ENCODE measurements around the gene COL19A1. TPM values are rescaled to one million over a fixed set of nuclear protein-coding genes. Genes with fewer than 3 reads are reported as not detected.

COL19A1 gene
- total and polyA plus RNA-seq, 2 of the 13 experiments (the other 11 are each of a cell fraction or from before 2014, with no cell fraction given) = not detected

DNA sequence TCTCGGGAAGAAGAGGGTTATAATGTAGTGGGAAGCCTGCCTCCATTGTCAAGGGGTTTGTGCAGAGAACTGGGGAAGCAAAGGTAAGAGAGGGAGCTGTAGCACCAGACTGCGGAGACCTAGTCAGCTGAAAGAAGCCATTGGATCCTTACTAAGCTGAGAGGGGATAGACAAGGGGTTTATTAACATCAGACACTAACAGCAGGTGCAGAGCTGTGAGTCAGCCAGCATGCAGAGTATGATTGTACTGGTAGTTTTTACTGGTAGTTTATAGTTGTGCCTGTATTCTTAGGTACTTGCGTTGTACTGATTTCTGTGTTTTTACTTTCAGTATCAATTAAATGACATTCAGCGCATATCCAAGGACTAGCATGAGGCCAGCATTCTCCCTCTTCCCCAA is 17.8 kb upstream of the COL19A1 start:
- ATAC-seq (no peak), FAIRE-seq (no peak), DNase-seq (ENCODE audit: low spot score) (no peak)
- in situ Hi-C loops (cut with HindIII; ENCODE audit: extremely low pct_ligation_motif_present, low pct_unique_long_range_greater_than_20kb) (no loop called here), intact Hi-C loops (cut with micrococcal nuclease; ENCODE audit: unreplicated experiment) (no loop called here)
- Histone ChIP-seq H3K9me3 (ENCODE audit: low read length) (no peaks in the 10 kb centered on the region), H3K27ac (ENCODE audit: extremely low read length, insufficient read depth, low read length) (no peak overlapping the region), H3K4me3 (replicated peaks in 1 of 3; ENCODE audit: insufficient read depth in 1 of 3, low read depth in 2 of 3, low read length in 3 of 3) (no peak overlapping the region), H2AFZ (ENCODE audit: low read length) (no peak overlapping the region), H4K20me1 (ENCODE audit: insufficient read depth, low read length) (no peaks in the 10 kb centered on the region), H3K36me3 (replicated peaks in 1 of 2; ENCODE audit: control insufficient read depth in 1 of 2, insufficient read depth in 2 of 2, low read length in 2 of 2) (no peaks in the 10 kb centered on the region), H3K79me2 (ENCODE audit: insufficient read depth, low read length) (no peaks in the 10 kb centered on the region), H3K4me2 (ENCODE audit: low read depth, low read length) (no peak overlapping the region), H3K27me3 (ENCODE audit: control insufficient read depth in 1 of 2, insufficient read depth in 2 of 2, low read length in 2 of 2) (no peaks in the 10 kb centered on the region), H3K4me1 (ENCODE audit: insufficient read depth, low read length) (no peaks in the 10 kb centered on the region), H3K9ac (ENCODE audit: insufficient read depth, low read depth, low read length) (no peak overlapping the region)
- ChIA-PET CTCF (ENCODE audit: low intra/inter-chr PET ratio, low total read pairs) (no interaction called here), POLR2A (no interaction called here)
- BruUV-seq (replicated peaks) = no TSS peak
- WGBS (ENCODE audit: low lambda C conversion rate) = 60% methylated on average over 4 of the region's 4 CpGs
- TF ChIP-seq AKAP8 (CRISPR knock-in tag; IDR thresholded peaks at IDR 0.05) (no peak), ZNF616 (CRISPR knock-in tag; IDR thresholded peaks at IDR 0.05; ENCODE audit: low read depth) (no peak), ZNF333 (CRISPR knock-in tag; IDR thresholded peaks at IDR 0.05; ENCODE audit: borderline replicate concordance) (no peak), GATAD2A (CRISPR knock-in tag; IDR thresholded peaks at IDR 0.05) (no peak), FOSL1 (CRISPR knock-in tag; IDR thresholded peaks at IDR 0.05; ENCODE audit: borderline replicate concordance) (no peak), SP1 (IDR thresholded peaks at IDR 0.05) (no peak), SP1 (CRISPR knock-in tag; IDR thresholded peaks at IDR 0.05) (no peak), NCOR1 (IDR thresholded peaks at IDR 0.05; ENCODE audit: borderline replicate concordance, low read length) (no peak), ZNF326 (CRISPR knock-in tag; IDR thresholded peaks at IDR 0.05; ENCODE audit: borderline replicate concordance) (no peak), MEIS2 (CRISPR knock-in tag; IDR thresholded peaks at IDR 0.05) (no peak), RNF2 (conservative IDR thresholded peaks at IDR 0.05; ENCODE audit: low read depth) (no peak)

DNA sequence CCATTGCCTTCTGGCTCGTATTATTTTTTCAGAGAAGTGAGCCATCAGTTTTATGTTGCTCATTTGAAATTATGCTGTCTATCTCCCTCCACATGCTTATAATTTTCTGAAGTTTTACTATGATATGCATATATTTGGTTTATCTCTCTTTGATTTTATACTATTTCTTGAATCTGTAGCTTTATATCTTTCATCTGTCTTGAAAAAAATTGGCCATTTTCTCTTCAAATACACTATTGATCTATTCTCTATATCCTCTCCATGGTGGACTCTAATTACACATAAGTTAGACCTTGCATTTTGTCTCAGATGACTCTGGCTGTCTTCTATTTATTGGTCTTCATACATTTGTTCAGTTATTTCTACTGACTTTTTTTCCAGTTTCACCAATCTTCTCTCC is 13.7 kb upstream of the COL19A1 start:
- intact Hi-C loops (cut with micrococcal nuclease; ENCODE audit: unreplicated experiment) = no loop called here
- no peak for ATAC-seq
- Histone ChIP-seq H3K27me3 (ENCODE audit: control insufficient read depth in 1 of 2, insufficient read depth in 2 of 2, low read length in 2 of 2) (no peaks in the 10 kb centered on the region), H2AFZ (ENCODE audit: low read length) (no peak overlapping the region), H3K27ac (ENCODE audit: extremely low read length, insufficient read depth, low read length) (no peak overlapping the region), H3K4me1 (ENCODE audit: insufficient read depth, low read length) (no peaks in the 10 kb centered on the region), H3K79me2 (ENCODE audit: insufficient read depth, low read length) (no peaks in the 10 kb centered on the region), H3K4me3 (replicated peaks in 1 of 3; ENCODE audit: insufficient read depth in 1 of 3, low read depth in 2 of 3, low read length in 3 of 3) (no peak overlapping the region), H3K9ac (ENCODE audit: insufficient read depth, low read depth, low read length) (no peak overlapping the region), H3K4me2 (ENCODE audit: low read depth, low read length) (no peak overlapping the region), H3K9me3 (ENCODE audit: low read length) (no peaks in the 10 kb centered on the region), H3K36me3 (replicated peaks in 1 of 2; ENCODE audit: control insufficient read depth in 1 of 2, insufficient read depth in 2 of 2, low read length in 2 of 2) (no peaks in the 10 kb centered on the region), H4K20me1 (ENCODE audit: insufficient read depth, low read length) (no peaks in the 10 kb centered on the region)
- no peak for FAIRE-seq
- in situ Hi-C loops (cut with HindIII; ENCODE audit: extremely low pct_ligation_motif_present, low pct_unique_long_range_greater_than_20kb) = no loop called here
- 0% methylated on average over 1 of the region's 1 CpG for WGBS (ENCODE audit: low lambda C conversion rate)
- ChIA-PET POLR2A (no interaction called here), CTCF (ENCODE audit: low intra/inter-chr PET ratio, low total read pairs) (no interaction called here)
- DNase-seq (ENCODE audit: low spot score) = no peak
- BruUV-seq (replicated peaks) = no TSS peak
- TF ChIP-seq, protein P1, sequence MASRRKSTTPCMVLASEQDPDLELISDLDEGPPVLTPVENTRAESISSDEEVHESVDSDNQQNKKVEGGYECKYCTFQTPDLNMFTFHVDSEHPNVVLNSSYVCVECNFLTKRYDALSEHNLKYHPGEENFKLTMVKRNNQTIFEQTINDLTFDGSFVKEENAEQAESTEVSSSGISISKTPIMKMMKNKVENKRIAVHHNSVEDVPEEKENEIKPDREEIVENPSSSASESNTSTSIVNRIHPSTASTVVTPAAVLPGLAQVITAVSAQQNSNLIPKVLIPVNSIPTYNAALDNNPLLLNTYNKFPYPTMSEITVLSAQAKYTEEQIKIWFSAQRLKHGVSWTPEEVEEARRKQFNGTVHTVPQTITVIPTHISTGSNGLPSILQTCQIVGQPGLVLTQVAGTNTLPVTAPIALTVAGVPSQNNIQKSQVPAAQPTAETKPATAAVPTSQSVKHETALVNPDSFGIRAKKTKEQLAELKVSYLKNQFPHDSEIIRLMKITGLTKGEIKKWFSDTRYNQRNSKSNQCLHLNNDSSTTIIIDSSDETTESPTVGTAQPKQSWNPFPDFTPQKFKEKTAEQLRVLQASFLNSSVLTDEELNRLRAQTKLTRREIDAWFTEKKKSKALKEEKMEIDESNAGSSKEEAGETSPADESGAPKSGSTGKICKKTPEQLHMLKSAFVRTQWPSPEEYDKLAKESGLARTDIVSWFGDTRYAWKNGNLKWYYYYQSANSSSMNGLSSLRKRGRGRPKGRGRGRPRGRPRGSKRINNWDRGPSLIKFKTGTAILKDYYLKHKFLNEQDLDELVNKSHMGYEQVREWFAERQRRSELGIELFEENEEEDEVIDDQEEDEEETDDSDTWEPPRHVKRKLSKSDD (CRISPR knock-in tag; IDR thresholded peaks at IDR 0.05; ENCODE audit: low read depth) = no peak
- TF ChIP-seq, protein P2, sequence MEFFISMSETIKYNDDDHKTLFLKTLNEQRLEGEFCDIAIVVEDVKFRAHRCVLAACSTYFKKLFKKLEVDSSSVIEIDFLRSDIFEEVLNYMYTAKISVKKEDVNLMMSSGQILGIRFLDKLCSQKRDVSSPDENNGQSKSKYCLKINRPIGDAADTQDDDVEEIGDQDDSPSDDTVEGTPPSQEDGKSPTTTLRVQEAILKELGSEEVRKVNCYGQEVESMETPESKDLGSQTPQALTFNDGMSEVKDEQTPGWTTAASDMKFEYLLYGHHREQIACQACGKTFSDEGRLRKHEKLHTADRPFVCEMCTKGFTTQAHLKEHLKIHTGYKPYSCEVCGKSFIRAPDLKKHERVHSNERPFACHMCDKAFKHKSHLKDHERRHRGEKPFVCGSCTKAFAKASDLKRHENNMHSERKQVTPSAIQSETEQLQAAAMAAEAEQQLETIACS (CRISPR knock-in tag; IDR thresholded peaks at IDR 0.05) = no peak
- TF ChIP-seq KLF11 (CRISPR knock-in tag; IDR thresholded peaks at IDR 0.05) (no peak), ZSCAN29 (CRISPR knock-in tag; conservative IDR thresholded peaks at IDR 0.05) (no peak), ZNF761 (CRISPR knock-in tag; conservative IDR thresholded peaks at IDR 0.05) (no peak), ZNF224 (CRISPR knock-in tag; IDR thresholded peaks at IDR 0.05) (no peak), SMAD9 (CRISPR knock-in tag; IDR thresholded peaks at IDR 0.05) (no peak), MAF1 (CRISPR knock-in tag; IDR thresholded peaks at IDR 0.05; ENCODE audit: borderline replicate concordance) (no peak), SNAPC2 (CRISPR knock-in tag; IDR thresholded peaks at IDR 0.05) (no peak)
